ENCODE results near the gene HLA-DOB.
"Not testable (repeated sequence)": the region's sequence is repeated elsewhere in the genome, so short reads cannot be mapped to it uniquely, and the experiment has no call there.

Gene HLA-DOB

GRCh38 chr6:32807020-32807580 is 9.7 kb downstream of the HLA-DOB start:
- DNase-seq = no peak

DNA sequence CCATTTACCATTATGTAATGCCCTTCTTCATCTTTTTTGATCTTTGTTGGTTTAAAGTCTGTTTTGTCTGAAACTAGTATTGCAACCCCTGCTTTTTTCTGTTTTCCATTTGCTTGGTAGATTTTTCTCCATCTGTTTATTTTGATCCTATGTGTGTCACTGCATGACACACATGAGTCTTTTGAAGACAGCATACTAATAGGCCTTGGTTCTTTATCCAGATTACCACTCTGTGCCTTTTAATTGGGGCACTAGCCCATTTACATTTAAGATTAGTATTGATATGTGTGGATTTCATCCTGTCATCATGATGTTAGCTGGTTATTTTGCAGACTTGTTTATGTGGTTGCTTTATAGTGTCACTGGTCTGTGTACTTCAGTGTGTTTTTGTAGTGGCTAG is 11.4 kb downstream of the HLA-DOB start:
- not testable (repeated sequence) for DNase-seq

GRCh38 chr6:32803416-32803815 is 13.4 kb downstream of the HLA-DOB start:
- DNase-seq = no peak

DNA sequence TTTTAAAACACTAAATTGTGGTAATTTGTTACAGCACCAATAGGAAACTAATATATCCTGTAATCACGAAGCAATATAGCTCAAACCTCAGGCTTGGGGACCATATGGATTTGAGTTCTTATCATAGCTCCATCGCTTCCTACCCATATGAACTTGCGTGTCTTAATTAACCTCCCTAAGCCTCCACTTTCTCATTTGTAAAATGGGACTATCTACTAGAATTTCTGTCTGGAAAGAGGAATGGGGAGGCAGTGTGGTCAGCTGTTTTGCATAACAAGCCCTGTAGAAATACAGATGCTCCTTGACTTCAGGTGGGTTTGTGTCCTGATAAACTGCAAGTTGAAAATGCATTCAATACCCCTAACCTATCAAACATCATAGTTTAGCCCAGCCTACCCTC is 17.1 kb downstream of the HLA-DOB start:
- DNase-seq = no peak

DNA sequence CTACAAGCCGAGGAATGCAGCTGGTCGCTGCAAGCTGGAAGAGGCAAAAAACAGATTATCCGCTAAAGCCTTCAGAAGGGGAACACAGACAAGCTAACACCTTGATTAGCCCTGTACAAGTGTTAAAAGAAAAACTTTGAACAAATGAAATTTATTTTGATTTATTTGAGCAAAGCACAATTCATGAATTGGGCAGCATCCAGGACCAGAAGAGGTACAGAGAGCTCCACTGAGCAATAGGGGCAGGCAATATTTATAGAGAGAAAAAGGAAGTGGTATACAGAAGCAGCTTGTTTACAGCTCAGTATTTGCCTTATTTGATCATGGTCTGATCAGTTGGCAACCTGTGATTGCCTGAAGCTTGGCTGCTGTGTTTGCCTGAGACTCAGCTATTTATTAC is 17.6 kb downstream of the HLA-DOB start:
- no peak for DNase-seq

DNA sequence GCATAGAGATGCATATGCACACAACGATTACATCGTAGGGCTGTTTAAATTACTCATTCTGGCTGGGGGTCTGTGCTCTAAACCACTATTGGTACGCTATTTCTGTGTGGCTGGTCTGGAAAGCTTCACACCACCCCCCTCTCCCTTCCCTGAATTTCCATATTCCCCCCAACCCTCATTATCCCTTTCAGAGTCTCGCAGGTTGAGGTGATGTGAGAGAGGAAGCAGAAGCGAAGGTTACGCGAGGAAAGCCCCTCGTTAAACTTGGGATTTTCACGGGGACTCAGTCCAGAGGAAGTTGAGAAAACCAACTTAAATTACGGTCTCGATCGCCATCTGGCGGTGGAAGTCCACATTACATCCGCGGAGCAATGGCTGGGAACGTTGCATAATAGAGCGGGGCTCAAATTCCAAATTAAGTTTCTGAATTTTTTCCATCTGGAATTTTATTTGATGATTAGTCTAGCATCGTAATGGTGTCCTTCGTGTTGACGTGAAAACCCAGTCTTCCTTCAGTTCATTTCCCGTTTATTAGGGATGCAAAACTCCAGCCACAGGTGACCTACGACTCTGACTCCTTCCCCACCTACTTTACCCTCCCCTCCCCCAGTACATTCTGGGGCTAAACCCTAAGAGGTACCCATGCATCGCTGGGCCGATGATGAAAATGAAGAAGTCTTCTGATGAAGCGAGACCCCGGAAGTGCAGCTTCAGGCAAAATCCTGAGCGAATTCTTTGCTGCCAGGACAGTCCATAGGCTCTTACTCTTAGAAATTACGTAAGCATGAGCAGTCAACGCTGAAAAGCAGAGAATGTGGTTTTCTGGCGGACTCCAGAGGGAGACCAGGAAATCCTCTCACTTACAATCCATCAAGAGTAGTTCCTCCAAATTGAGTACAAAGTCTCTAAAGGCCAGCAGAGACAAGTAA is 19.7 kb downstream of the HLA-DOB start:
- peak; percentile 15 for DNase-seq

- no peak for DNase-seq
Observed at GRCh38 chr6:32794510-32794909, 22.3 kb downstream of the HLA-DOB start.

DNA sequence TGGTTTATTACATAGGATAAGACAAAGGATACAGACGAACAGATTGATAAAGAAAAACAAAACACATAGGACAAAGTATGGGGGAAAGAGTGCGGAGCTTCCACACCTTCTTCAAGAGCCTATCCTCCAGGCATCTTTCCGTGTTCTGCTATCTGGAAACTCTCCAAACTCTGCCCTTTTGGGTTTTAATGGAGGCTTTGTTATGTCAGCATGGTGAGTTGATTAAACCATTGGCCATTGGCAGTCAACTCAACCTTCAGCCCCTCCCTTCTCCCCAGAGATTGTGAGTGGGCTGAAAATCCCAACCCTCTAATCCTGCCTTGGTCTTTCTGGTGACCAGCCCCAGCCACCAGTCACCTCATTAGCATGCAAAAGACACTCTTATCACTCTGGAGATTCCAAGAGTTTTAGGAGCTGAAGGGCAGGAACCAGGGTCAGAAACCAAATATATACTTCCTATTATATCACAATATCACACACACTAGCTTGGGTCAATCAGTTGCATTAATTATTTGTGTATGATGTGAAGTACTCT is 23.8 kb downstream of the HLA-DOB start:
- DNase-seq = no peak

GRCh38 chr6:32790306-32790705 is 26.5 kb downstream of the HLA-DOB start:
- no peak for DNase-seq

GRCh38 chr6:32785781-32786533 is 30.8 kb downstream of the HLA-DOB start:
- DNase-seq = peak; percentile 18

- DNase-seq = not testable (repeated sequence)
Observed at GRCh38 chr6:32782923-32783322, 33.9 kb downstream of the HLA-DOB start.

DNA sequence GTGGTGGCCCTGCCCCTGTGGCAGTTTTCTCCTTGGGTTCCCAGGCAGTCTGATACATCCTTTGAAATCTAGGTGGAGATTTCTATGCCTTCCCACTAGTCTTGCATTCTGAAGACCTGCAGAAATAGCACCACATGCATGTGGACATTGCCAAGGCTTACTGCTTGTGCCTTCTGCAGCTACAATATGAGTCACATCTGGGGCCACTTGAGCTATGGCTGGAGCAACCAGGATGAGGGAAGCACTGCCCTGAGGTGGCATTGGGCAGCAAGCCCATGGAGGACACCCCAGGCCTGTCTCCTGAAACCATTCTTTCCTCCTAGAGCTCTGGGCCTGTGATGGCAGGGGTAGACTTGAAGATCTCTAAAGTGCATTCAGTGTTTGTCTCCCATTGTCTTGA is 37.8 kb downstream of the HLA-DOB start:
- no peak for DNase-seq

- DNase-seq = no peak
Observed at GRCh38 chr6:32775071-32775470, 41.7 kb downstream of the HLA-DOB start.

GRCh38 chr6:32774426-32774825 is 42.4 kb downstream of the HLA-DOB start:
- DNase-seq = no peak

GRCh38 chr6:32772656-32773055 is 44.1 kb downstream of the HLA-DOB start:
- DNase-seq = no peak

- no peak for DNase-seq
Observed at GRCh38 chr6:32764048-32764447, 52.8 kb downstream of the HLA-DOB start.

- DNase-seq = no peak
Observed at GRCh38 chr6:32763421-32763820, 53.4 kb downstream of the HLA-DOB start, which contains the start of gene HLA-DQB2. HLA-DQB2 (minus strand) TSS chr6:32763532; CDS start chr6:32763470, 62 bp downstream.

Measured in 8988T (cell line).